Trophoblast cell (in vitro differentiated cells and primary cell): ENCODE measurements around the gene ARHGEF37.

Source experiments
- DNase-seq, 2 donors: peaks; one replicate each; pipeline ENCODE4 v3.0.0-alpha.2; 2016
- H2AFZ ChIP-seq: 2 replicates; pipeline ENCODE4 v1.6.1; 2013; ENCODE audit warnings: low read length, moderate library complexity, mild to moderate bottlenecking; ENCODE audit not compliant: insufficient read depth, poor library complexity
- H2AK5ac ChIP-seq: 2 replicates; pipeline ENCODE4 v1.6.1; 2013; ENCODE audit warnings: mild to moderate bottlenecking, low read length
- H2BK120ac ChIP-seq: 2 replicates; pipeline ENCODE4 v1.6.1; 2013; ENCODE audit warnings: low read length, mild to moderate bottlenecking, moderate library complexity; ENCODE audit not compliant: insufficient read depth, poor library complexity
- H2BK12ac ChIP-seq: 2 replicates; pipeline ENCODE4 v1.6.1; 2013; ENCODE audit warnings: mild to moderate bottlenecking, low read length, moderate library complexity
- H2BK5ac ChIP-seq: 2 replicates; pipeline ENCODE4 v1.6.1; 2013; ENCODE audit warnings: low read length, low read depth, moderate library complexity, mild to moderate bottlenecking; ENCODE audit not compliant: poor library complexity
- H3K14ac ChIP-seq: 2 replicates; pipeline ENCODE4 v1.6.1; 2013; ENCODE audit warnings: mild to moderate bottlenecking, low read length
- H3K18ac ChIP-seq: 2 replicates; pipeline ENCODE4 v1.6.1; 2013; ENCODE audit warnings: mild to moderate bottlenecking, low read length
- H3K23ac ChIP-seq: 2 replicates; pipeline ENCODE4 v1.6.1; 2013; ENCODE audit warnings: low read length
- H3K27ac ChIP-seq: 2 replicates; pipeline ENCODE4 v1.5.1; 2013; ENCODE audit warnings: low read depth, mild to moderate bottlenecking, inconsistent platforms, low read length, moderate library complexity
- H3K27me3 ChIP-seq: 2 replicates; pipeline ENCODE4 v1.6.1; 2013; ENCODE audit warnings: inconsistent platforms, mild to moderate bottlenecking, low read length, moderate library complexity; ENCODE audit not compliant: insufficient read depth
- H3K36me3 ChIP-seq, 2 experiments: 1 replicate in 1 of 2; 2 replicates in 1 of 2; pipeline ENCODE4 v1.6.1; 2013; ENCODE audit warnings: low read length in 2 of 2, mild to moderate bottlenecking in 2 of 2, moderate library complexity in 1 of 2; ENCODE audit not compliant: insufficient read depth in 2 of 2, control insufficient read depth in 1 of 2
- H3K4ac ChIP-seq: 2 replicates; pipeline ENCODE4 v1.6.1; 2013; ENCODE audit warnings: low read depth, mild to moderate bottlenecking, low read length, moderate library complexity
- H3K4me1 ChIP-seq, 2 experiments: 1 replicate in 1 of 2; 2 replicates in 1 of 2; pipeline ENCODE4 v1.6.1; 2013; ENCODE audit warnings: low read length in 2 of 2, mild to moderate bottlenecking in 2 of 2, moderate library complexity in 1 of 2; ENCODE audit not compliant: insufficient read depth in 2 of 2, control insufficient read depth in 1 of 2
- H3K4me2 ChIP-seq: 2 replicates; pipeline ENCODE4 v1.6.1; 2013; ENCODE audit warnings: inconsistent platforms, mild to moderate bottlenecking, low read length, moderate library complexity
- H3K4me3 ChIP-seq: 2 replicates; pipeline ENCODE4 v1.5.1; 2013; ENCODE audit warnings: mild to moderate bottlenecking, low read depth, low read length, inconsistent platforms
- H3K79me1 ChIP-seq: one replicate; pipeline ENCODE4 v1.6.1; 2013; ENCODE audit warnings: low read length
- H3K79me2 ChIP-seq: 2 replicates; pipeline ENCODE4 v1.6.1; 2013; ENCODE audit warnings: low read length, mild to moderate bottlenecking; ENCODE audit not compliant: control insufficient read depth, insufficient read depth, poor library complexity
- H3K9ac ChIP-seq: 2 replicates; pipeline ENCODE4 v1.6.1; 2013; ENCODE audit warnings: mild to moderate bottlenecking, low read length
- H3K9me3 ChIP-seq: 2 replicates; pipeline ENCODE4 v1.6.1; 2013; ENCODE audit warnings: low read depth, mild to moderate bottlenecking, control low read depth, inconsistent platforms, low read length; ENCODE audit not compliant: insufficient read depth
- H4K12ac ChIP-seq: 2 replicates; pipeline ENCODE4 v1.6.1; 2013; ENCODE audit warnings: low read depth, mild to moderate bottlenecking, low read length, moderate library complexity
- H4K8ac ChIP-seq: 2 replicates; pipeline ENCODE4 v1.6.1; 2013; ENCODE audit warnings: low read depth, mild to moderate bottlenecking, low read length, moderate library complexity
- H4K91ac ChIP-seq: one replicate; pipeline ENCODE4 v1.6.1; 2013; ENCODE audit warnings: low read depth, mild to moderate bottlenecking, low read length, moderate library complexity
- WGBS: extraction: QIAGEN DNeasy Blood & Tissue Kit; methylation state at CpG from one replicate; pipeline ENCODE4 v1.1.7; 2013; ENCODE audit warnings: missing lambda C conversion rate; ENCODE audit not compliant: insufficient read length, insufficient coverage; ENCODE audit errors: extremely low coverage; 5-methylcytosine and 5-hydroxymethylcytosine counted together

ARHGEF37 gene

DNA sequence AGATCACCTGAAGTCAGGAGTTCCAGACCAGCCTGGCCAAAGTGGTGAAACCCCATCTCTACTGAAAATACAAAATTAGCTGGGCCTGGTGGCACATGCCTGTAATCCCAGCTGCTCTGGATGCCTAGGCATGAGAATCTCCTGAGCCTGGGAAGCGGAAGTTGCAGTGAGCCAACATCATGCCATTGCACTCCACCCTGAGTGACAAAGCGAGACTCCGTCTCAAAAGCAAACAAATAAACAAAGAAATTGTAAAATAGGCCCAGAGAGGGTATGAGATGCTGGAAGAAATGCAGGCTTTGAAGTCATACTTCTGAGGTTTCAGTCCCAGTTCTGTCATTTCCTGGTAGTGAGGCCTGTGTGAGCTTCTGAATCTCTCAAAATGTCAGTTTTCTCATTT lies 5.3 kb upstream of the ARHGEF37 start:
- Histone ChIP-seq H3K9me3 (no peaks in the 10 kb centered on the region), H3K79me1 (peaks cover 3% of the 10 kb centered on the region), H3K4me2 (no peak overlapping the region), H3K79me2 (no peaks in the 10 kb centered on the region), H3K27ac (no peak overlapping the region), H3K4me1 (peaks cover 3% of the 10 kb centered on the region in 2 experiments), H4K91ac (no peak overlapping the region), H4K12ac (no peak overlapping the region), H2BK120ac (no peak overlapping the region), H3K18ac (no peak overlapping the region), H2BK12ac (no peak overlapping the region), H3K14ac (no peak overlapping the region), H3K9ac (no peak overlapping the region), H3K23ac (no peak overlapping the region), H4K8ac (no peak overlapping the region), H3K36me3 (no peaks in the 10 kb centered on the region), H3K27me3 (peaks cover 2% of the 10 kb centered on the region), H3K4me3 (no peak overlapping the region), H2AK5ac (no peak overlapping the region), H3K4ac (no peak overlapping the region), H2BK5ac (no peak overlapping the region), H2AFZ (no peak overlapping the region)
- no CpG with 5 or more reads among the region's 3 CpGs for WGBS
- no peak for DNase-seq

GRCh38 chr5:149578896-149579295 lies 2.4 kb upstream of the ARHGEF37 start:
- no peaks in the 10 kb centered on the region for H3K79me2 ChIP-seq
- no peak overlapping the region for H4K91ac ChIP-seq
- no peak overlapping the region for H2AK5ac ChIP-seq
- no peak overlapping the region for H3K18ac ChIP-seq
- no peak overlapping the region for H2AFZ ChIP-seq
- H3K27me3 ChIP-seq: peaks cover 2% of the 10 kb centered on the region
- H3K4me2 ChIP-seq: no peak overlapping the region
- no peak for DNase-seq
- H2BK5ac ChIP-seq: no peak overlapping the region
- H3K36me3 ChIP-seq: no peaks in the 10 kb centered on the region
- no CpG with 5 or more reads among the region's 5 CpGs for WGBS
- peaks cover 9% of the 10 kb centered on the region for H3K79me1 ChIP-seq
- no peak overlapping the region for H3K4me3 ChIP-seq
- no peak overlapping the region for H3K4ac ChIP-seq
- H3K9me3 ChIP-seq: no peaks in the 10 kb centered on the region
- H3K9ac ChIP-seq: no peak overlapping the region
- no peak overlapping the region for H4K8ac ChIP-seq
- no peak overlapping the region for H2BK120ac ChIP-seq
- peaks cover 10 to 12% of the 10 kb centered on the region in 2 experiments for H3K4me1 ChIP-seq
- H3K27ac ChIP-seq: no peak overlapping the region
- H3K14ac ChIP-seq: no peak overlapping the region
- no peak overlapping the region for H2BK12ac ChIP-seq
- no peak overlapping the region for H3K23ac ChIP-seq
- H4K12ac ChIP-seq: no peak overlapping the region

- Histone ChIP-seq H4K8ac (peak overlapping the region; percentile 66), H3K14ac (no peak overlapping the region), H3K27ac (no peak overlapping the region), H3K4me3 (peak overlapping the region; percentile 65), H3K4ac (no peak overlapping the region), H3K9ac (no peak overlapping the region), H4K91ac (no peak overlapping the region), H2BK120ac (peak overlapping the region; percentile 32), H2BK12ac (peak overlapping the region; percentile 19), H3K23ac (no peak overlapping the region), H3K79me2 (no peaks in the 10 kb centered on the region), H3K4me2 (peak overlapping the region; percentile 92), H3K36me3 (no peaks in the 10 kb centered on the region), H2AFZ (peak overlapping the region; percentile 56), H3K27me3 (peaks cover 2% of the 10 kb centered on the region), H4K12ac (no peak overlapping the region), H3K79me1 (peaks cover 11% of the 10 kb centered on the region), H3K18ac (no peak overlapping the region), H3K9me3 (no peaks in the 10 kb centered on the region), H2AK5ac (no peak overlapping the region), H3K4me1 (peaks cover 10 to 12% of the 10 kb centered on the region in 2 experiments), H2BK5ac (no peak overlapping the region)
- no peak for DNase-seq
- no CpG with 5 or more reads among the region's 10 CpGs for WGBS
Observed at GRCh38 chr5:149580808-149581191, 498 bp upstream of the ARHGEF37 start.

- no CpG with 5 or more reads among the region's 9 CpGs for WGBS
- H3K18ac ChIP-seq: no peak overlapping the region
- no peak overlapping the region for H2AFZ ChIP-seq
- no peaks in the 10 kb centered on the region for H3K9me3 ChIP-seq
- H3K4me2 ChIP-seq: peak overlapping the region; percentile 92
- no peak overlapping the region for H2BK120ac ChIP-seq
- no peak overlapping the region for H4K12ac ChIP-seq
- H3K4me1 ChIP-seq: peaks cover 12 to 17% of the 10 kb centered on the region in 2 experiments
- no peaks in the 10 kb centered on the region for H3K79me2 ChIP-seq
- H4K8ac ChIP-seq: peak overlapping the region; percentile 62
- H3K4ac ChIP-seq: no peak overlapping the region
- no peak overlapping the region for H3K23ac ChIP-seq
- H3K14ac ChIP-seq: no peak overlapping the region
- no peak overlapping the region for H3K9ac ChIP-seq
- peak overlapping the region; percentile 44 for H3K27ac ChIP-seq
- H3K36me3 ChIP-seq: no peaks in the 10 kb centered on the region
- no peak overlapping the region for H2BK5ac ChIP-seq
- H2AK5ac ChIP-seq: peak overlapping the region; percentile 30
- peak overlapping the region; percentile 53 for H4K91ac ChIP-seq
- peak in 1 of 2 donors; percentile 43 for DNase-seq
- peaks cover 11% of the 10 kb centered on the region for H3K79me1 ChIP-seq
- peaks cover 2% of the 10 kb centered on the region for H3K27me3 ChIP-seq
- H3K4me3 ChIP-seq: no peak overlapping the region
- no peak overlapping the region for H2BK12ac ChIP-seq
Observed at GRCh38 chr5:149581931-149582768, 852 bp downstream of the ARHGEF37 start.
